Inflammatory macrophage treated with lipopolysaccharide for 4 hours (primary cell): ENCODE results near the gene KIAA1328.
"Not testable (repeated sequence)": the region's sequence is repeated elsewhere in the genome, so short reads cannot be mapped to it uniquely, and the experiment has no call there.

ENCODE experiments used
- DNase-seq: peaks from one replicate; pipeline ENCODE4 v3.0.0-alpha.2; 2020

Gene KIAA1328

GRCh38 chr18:36888778-36889177 lies 59.9 kb downstream of the KIAA1328 start:
- DNase-seq: no peak

GRCh38 chr18:36889321-36889720 lies 60.4 kb downstream of the KIAA1328 start:
- DNase-seq: no peak

- no peak for DNase-seq
Measured at GRCh38 chr18:36889742-36890141, 60.8 kb downstream of the KIAA1328 start.

GRCh38 chr18:36890598-36890997 lies 61.7 kb downstream of the KIAA1328 start:
- no peak for DNase-seq

GRCh38 chr18:36893227-36893626 lies 64.3 kb downstream of the KIAA1328 start:
- DNase-seq: no peak

- no peak for DNase-seq
Measured at GRCh38 chr18:36895606-36896005, 66.7 kb downstream of the KIAA1328 start.

GRCh38 chr18:36897253-36897652 lies 68.3 kb downstream of the KIAA1328 start:
- DNase-seq: no peak

GRCh38 chr18:36899289-36899688 lies 70.4 kb downstream of the KIAA1328 start:
- DNase-seq: peak; percentile 27

GRCh38 chr18:36900466-36900865 lies 71.5 kb downstream of the KIAA1328 start:
- DNase-seq: no peak

GRCh38 chr18:36901277-36901701 lies 72.4 kb downstream of the KIAA1328 start:
- no peak for DNase-seq

- no peak for DNase-seq
Measured at GRCh38 chr18:36903215-36903928, 74.4 kb downstream of the KIAA1328 start.

GRCh38 chr18:36905571-36905970 lies 76.6 kb downstream of the KIAA1328 start:
- no peak for DNase-seq

GRCh38 chr18:36909282-36909681 lies 80.4 kb downstream of the KIAA1328 start:
- not testable (repeated sequence) for DNase-seq

- DNase-seq: no peak
Measured at GRCh38 chr18:36912887-36913286, 84.0 kb downstream of the KIAA1328 start.

GRCh38 chr18:36917907-36918306 lies 89.0 kb downstream of the KIAA1328 start:
- no peak for DNase-seq

- DNase-seq: no peak
Measured at GRCh38 chr18:36929601-36930000, 100.7 kb downstream of the KIAA1328 start.

GRCh38 chr18:36931106-36931505 lies 102.2 kb downstream of the KIAA1328 start:
- no peak for DNase-seq

- no peak for DNase-seq
Measured at GRCh38 chr18:36933552-36933951, 104.6 kb downstream of the KIAA1328 start.

GRCh38 chr18:36934884-36935283 lies 106.0 kb downstream of the KIAA1328 start:
- no peak for DNase-seq

- DNase-seq: peak; percentile 12
Measured at GRCh38 chr18:36942264-36942663, 113.3 kb downstream of the KIAA1328 start.

GRCh38 chr18:36947820-36948348 lies 119.0 kb downstream of the KIAA1328 start:
- no peak for DNase-seq

- DNase-seq: no peak
Measured at GRCh38 chr18:36950282-36950681, 121.4 kb downstream of the KIAA1328 start.

GRCh38 chr18:36950960-36951359 lies 122.0 kb downstream of the KIAA1328 start:
- no peak for DNase-seq

GRCh38 chr18:36953047-36953446 lies 124.1 kb downstream of the KIAA1328 start:
- DNase-seq: no peak

GRCh38 chr18:36960038-36960437 lies 131.1 kb downstream of the KIAA1328 start:
- no peak for DNase-seq
